ENCODE results near the gene JPH4.

Gene JPH4

GRCh38 chr14:23561873-23562821 lies 16.4 kb downstream of the JPH4 start:
- no peak for DNase-seq

GRCh38 chr14:23561259-23561658 lies 17.3 kb downstream of the JPH4 start:
- DNase-seq, result no peak

- no peak for DNase-seq
Measured at GRCh38 chr14:23559926-23560520, 18.6 kb downstream of the JPH4 start.

GRCh38 chr14:23559010-23559925 lies 19.3 kb downstream of the JPH4 start:
- DNase-seq, result peak; percentile 84

GRCh38 chr14:23558346-23559009 lies 20.1 kb downstream of the JPH4 start:
- DNase-seq, result no peak

GRCh38 chr14:23557946-23558345 lies 20.6 kb downstream of the JPH4 start:
- DNase-seq, result no peak

GRCh38 chr14:23557521-23557920 lies 21.1 kb downstream of the JPH4 start:
- DNase-seq, result no peak

- DNase-seq, result no peak
Measured at GRCh38 chr14:23556700-23557440, 21.7 kb downstream of the JPH4 start.

- peak; percentile 94 for DNase-seq
Measured at GRCh38 chr14:23555882-23556699, 22.5 kb downstream of the JPH4 start, which contains the start of gene THTPA. THTPA (plus strand) TSS chr14:23556271; CDS start chr14:23556758, 487 bp downstream.

GRCh38 chr14:23555533-23555881 lies 23.1 kb downstream of the JPH4 start:
- DNase-seq, result no peak

- DNase-seq, result peak; percentile 88
Measured at GRCh38 chr14:23551266-23552028, 27.1 kb downstream of the JPH4 start, which contains the start of gene ZFHX2. ZFHX2 (minus strand) TSS chr14:23551765; CDS start chr14:23535325, 16,440 bp downstream.

GRCh38 chr14:23550812-23551265 lies 27.8 kb downstream of the JPH4 start:
- no peak for DNase-seq

GRCh38 chr14:23550131-23550811 lies 28.3 kb downstream of the JPH4 start:
- no peak for DNase-seq

GRCh38 chr14:23548351-23549318 lies 30.0 kb downstream of the JPH4 start:
- no peak for DNase-seq

GRCh38 chr14:23547924-23548323 lies 30.7 kb downstream of the JPH4 start:
- no peak for DNase-seq

GRCh38 chr14:23546450-23547035 lies 32.0 kb downstream of the JPH4 start:
- DNase-seq, result no peak

- DNase-seq, result no peak
Measured at GRCh38 chr14:23545740-23546365, 32.7 kb downstream of the JPH4 start.

All from stimulated activated CD8-positive, alpha-beta memory T cell treated with anti-CD3 and anti-CD28 coated beads, Interleukin-4, amount 100 ng/mL, for 48 hours (primary cell).